ENCODE measurements around the gene FAM53A.

FAM53A gene

GRCh38 chr4:1623821-1624518 lies 60.1 kb downstream of the FAM53A start:
- no peak for DNase-seq (ENCODE audit: low read depth in 2 of 2)

- no peak for DNase-seq (ENCODE audit: low read depth in 2 of 2)
Measured at GRCh38 chr4:1623400-1623799, 60.7 kb downstream of the FAM53A start.

- DNase-seq (ENCODE audit: low read depth in 2 of 2), result no peak
Measured at GRCh38 chr4:1622956-1623355, 61.2 kb downstream of the FAM53A start.

- DNase-seq (ENCODE audit: low read depth in 2 of 2), result no peak
Measured at GRCh38 chr4:1622238-1622637, 61.9 kb downstream of the FAM53A start.

- DNase-seq (ENCODE audit: low read depth in 2 of 2), result no peak
Measured at GRCh38 chr4:1621526-1621925, 62.6 kb downstream of the FAM53A start.

- no peak for DNase-seq (ENCODE audit: low read depth in 2 of 2)
Measured at GRCh38 chr4:1619151-1619672, 64.9 kb downstream of the FAM53A start.

GRCh38 chr4:1618438-1618837 lies 65.7 kb downstream of the FAM53A start:
- DNase-seq (ENCODE audit: low read depth in 2 of 2), result no peak

GRCh38 chr4:1616557-1616930 lies 67.6 kb downstream of the FAM53A start:
- no peak for DNase-seq (ENCODE audit: low read depth in 2 of 2)

GRCh38 chr4:1615786-1616556 lies 68.1 kb downstream of the FAM53A start:
- no peak for DNase-seq (ENCODE audit: low read depth in 2 of 2)

- no peak for DNase-seq (ENCODE audit: low read depth in 2 of 2)
Measured at GRCh38 chr4:1614854-1615595, 69.1 kb downstream of the FAM53A start.

GRCh38 chr4:1614502-1614853 lies 69.6 kb downstream of the FAM53A start:
- DNase-seq (ENCODE audit: low read depth in 2 of 2), result no peak

GRCh38 chr4:1614049-1614448 lies 70.1 kb downstream of the FAM53A start:
- no peak for DNase-seq (ENCODE audit: low read depth in 2 of 2)

GRCh38 chr4:1613099-1613495 lies 71.0 kb downstream of the FAM53A start:
- DNase-seq (ENCODE audit: low read depth in 2 of 2), result no peak

- DNase-seq (ENCODE audit: low read depth in 2 of 2), result no peak
Measured at GRCh38 chr4:1612278-1613098, 71.6 kb downstream of the FAM53A start.

- DNase-seq (ENCODE audit: low read depth in 2 of 2), result no peak
Measured at GRCh38 chr4:1611501-1611870, 72.6 kb downstream of the FAM53A start.

- DNase-seq (ENCODE audit: low read depth in 2 of 2), result no peak
Measured at GRCh38 chr4:1610791-1611500, 73.2 kb downstream of the FAM53A start.

GRCh38 chr4:1609901-1610790 lies 74.0 kb downstream of the FAM53A start:
- DNase-seq (ENCODE audit: low read depth in 2 of 2), result no peak

- DNase-seq (ENCODE audit: low read depth in 2 of 2), result no peak
Measured at GRCh38 chr4:1608821-1609500, 75.2 kb downstream of the FAM53A start.

- no peak for DNase-seq (ENCODE audit: low read depth in 2 of 2)
Measured at GRCh38 chr4:1608196-1608820, 75.8 kb downstream of the FAM53A start.

Measured in stimulated activated CD8-positive, alpha-beta memory T cell treated with anti-CD3 and anti-CD28 coated beads, Interleukin-7, amount 100 ng/mL, for 4 hours (primary cell).